8988T (cell line): ENCODE data around the gene KCNK18.
"Not testable (repeated sequence)": the region's sequence is repeated elsewhere in the genome, so short reads cannot be mapped to it uniquely, and the experiment has no call there.

Experiments used
- DNase-seq: peaks from one replicate; pipeline ENCODE4 v3.0.0; 2011

The KCNK18 gene

DNA sequence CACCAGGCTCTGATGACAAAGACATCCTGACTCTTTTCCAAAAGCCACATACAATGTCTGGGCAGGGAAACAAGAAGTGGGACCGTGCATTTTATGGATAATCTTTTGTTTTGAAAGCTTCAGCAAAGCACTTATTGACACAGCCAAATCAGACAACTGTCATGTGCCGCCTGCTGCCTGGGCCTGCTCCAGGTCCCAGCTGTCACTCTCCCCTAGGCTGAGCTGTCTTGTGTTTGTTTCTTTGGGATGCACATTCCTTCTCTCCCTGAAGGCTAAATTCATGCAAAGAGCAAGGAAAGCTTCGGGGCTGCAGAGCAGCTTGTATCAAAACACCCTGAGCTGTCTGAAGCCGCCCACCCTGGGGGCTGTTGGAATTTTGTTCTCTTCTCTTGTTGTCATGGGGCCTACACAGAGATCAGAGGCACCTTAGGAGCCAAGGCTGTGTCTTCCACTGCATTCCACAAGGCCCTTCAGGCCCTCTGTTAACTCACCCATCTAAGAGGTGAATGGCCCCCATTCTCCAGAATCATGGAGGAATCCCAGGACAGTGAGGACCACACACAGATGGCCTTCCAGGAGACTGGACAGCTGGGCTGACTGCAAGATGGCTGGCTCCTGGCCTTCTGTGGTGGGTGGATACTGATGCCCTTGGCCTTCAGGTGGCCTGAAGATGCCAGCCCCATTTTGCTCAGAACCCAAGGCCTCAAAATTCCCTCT, 25.8 kb downstream of the KCNK18 start:
- DNase-seq: no peak

DNA sequence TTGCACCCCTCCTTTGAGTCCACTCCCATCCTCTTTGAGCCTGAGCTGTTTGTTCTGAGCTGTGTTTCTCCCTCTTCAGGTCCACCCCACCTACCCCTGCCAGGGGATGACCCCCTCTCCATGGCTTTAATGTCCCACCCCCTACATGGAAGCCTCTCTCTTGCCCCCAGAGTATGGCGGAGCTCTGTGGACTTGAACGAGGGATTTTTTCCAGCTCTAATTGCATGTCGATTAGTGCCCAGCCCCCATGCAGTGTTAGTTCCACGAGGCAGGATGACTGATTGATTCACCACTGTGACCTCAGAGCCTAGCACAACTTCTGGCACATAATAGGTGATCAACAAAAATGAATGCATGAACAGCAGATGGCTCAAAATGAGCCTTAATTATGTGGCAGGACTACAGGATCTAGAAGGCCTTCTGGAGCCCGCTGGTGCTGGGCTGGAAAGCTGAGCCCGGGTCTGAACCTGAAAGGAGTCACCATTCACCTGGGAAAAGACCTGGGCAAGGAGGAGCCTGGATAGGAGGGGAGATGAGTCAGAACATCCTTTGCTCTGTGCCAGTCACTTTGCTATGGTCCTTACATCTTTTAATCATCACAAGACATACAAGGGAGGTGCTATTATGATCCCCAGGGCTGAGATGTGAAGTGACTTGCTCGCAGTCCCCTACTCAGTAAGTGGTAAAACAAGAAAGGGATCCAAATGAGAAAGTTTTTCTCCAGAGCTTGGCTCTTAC, 26.6 kb downstream of the KCNK18 start:
- DNase-seq: no peak

DNA sequence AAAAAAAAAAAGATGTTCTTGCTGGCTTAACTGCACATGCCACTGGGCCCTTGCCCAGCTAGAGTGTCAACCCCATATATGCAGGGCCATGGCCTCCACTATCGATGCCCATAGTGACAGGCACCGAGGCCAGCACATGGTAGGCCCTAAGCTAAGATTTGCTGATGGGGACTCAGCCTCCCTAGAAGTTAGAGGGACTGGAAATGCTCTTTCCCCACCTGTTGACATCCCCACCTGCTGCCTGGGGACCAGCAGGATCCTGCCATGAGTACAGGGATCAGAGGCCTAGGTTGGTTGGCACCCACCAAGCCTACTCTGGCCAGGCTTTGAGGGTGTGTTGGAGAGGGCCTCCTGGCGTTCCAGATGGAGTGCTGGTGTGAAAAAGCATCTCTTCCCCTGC, 27.6 kb downstream of the KCNK18 start:
- DNase-seq: no peak

DNA sequence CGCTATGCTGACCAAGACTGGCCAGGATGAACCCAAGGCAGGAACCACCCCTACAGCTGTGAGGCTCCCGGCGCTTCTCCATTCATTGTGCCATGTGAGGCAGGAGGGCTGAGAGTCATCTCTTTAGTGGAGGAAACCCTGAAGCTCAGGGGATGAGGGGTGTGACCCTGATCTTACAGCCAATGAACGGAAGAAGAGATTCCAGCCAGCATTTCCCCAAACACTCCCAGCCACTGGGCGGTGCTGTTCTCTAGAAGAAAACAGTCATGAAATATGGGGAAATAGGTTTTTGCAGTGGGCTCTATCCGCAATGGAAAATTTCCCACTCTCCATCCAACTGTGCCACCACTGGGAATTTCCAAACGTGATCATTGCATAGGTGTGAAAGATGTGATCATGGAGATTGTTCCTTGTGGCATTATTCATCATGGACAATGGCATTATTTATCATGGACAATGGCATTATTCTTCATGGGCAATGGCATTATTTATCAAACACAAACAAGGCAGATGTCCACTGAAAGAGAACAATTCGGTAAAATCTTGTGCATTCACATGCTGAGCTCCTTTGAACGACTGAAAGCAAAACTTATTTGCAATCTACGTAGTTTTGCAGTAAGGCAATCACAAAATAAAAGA, 29.6 kb downstream of the KCNK18 start:
- DNase-seq: peak; percentile 69

DNA sequence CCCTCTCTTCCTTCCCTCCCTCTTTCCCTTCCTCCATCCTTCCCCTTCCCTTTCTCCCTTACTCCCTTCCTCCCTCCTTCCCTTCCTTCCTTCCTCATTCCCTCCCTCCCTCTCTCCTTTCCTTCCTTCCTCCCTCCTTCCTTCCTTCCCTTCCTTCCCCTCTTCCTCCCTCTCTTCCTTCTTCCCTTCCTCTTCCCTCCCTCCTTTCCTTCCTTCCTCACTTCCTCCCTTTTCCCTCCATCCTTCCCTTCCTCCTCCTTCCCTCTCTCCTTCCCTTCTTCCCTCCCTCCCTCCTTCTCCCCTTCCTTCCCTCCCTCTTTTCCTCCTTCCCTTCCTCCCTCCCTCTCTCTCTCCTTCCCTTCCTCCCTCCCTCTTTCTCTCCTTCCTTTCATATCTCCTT, 30.9 kb downstream of the KCNK18 start:
- no peak for DNase-seq

DNA sequence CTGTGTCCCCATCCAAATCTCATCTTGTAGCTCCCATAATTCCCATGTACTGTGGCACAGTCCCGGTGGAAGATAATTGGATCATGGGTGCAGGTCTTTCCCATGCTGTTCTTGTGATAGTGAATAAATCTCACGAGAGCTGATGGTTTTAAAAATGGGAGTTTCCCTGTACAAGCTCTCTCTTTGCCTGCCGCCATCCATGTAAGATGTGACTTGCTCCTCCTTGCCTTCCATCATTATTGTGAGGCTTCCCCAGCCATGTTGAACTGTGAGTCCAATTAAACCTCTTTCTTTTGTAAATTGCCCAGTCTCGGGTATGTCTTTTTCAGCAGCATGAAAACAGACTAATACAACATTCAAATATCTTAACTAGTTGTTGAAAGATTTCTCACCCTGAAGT, 32.8 kb downstream of the KCNK18 start:
- DNase-seq: not testable (repeated sequence)

DNA sequence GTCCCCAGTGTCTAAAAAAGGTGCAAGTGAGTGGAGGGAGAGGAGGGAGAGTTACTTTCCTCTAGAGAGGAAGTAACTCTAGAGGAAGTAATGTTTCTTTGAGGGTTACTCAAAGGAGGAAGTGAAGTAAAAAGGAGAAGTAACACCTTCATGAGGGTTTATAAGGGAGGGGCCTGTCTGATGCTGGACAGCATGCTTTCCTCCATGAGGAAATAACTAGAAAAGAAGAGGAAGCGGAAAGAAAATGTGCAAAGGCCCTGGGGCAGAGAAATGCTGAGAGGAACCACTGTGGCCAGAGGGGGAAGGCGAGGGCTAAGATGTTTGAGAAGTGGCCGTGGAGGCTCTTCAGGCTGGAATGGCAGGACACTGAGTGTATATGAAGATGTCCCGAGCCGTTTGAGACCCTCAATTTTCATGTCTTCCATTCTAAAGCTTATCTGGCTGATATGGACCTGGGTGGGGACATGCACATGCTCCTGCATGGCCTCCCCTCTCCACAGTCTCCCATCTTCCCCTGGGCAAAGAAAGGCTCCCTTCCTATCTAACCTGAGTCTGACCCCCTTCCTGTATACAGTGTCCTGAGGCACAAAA, 40.2 kb downstream of the KCNK18 start:
- DNase-seq: no peak

DNA sequence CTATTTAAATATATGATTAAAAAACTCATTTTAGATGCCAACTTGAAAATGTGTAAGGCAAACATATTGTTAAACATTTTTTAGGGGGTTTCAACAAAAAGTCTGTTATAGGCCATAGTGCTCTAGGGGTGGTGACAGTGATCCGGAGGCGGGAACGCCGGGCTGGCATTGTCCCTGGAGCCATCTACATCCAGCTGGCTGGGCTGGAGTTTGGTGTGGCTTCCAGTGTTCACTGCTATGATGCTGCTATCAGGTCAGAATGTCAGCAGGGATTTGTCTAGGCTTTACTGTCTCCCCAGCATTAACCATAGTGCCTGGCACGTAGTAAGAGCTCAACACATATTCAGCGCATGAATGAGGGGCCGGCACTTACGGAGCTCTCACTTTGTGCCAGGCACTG, 41.8 kb downstream of the KCNK18 start:
- no peak for DNase-seq

DNA sequence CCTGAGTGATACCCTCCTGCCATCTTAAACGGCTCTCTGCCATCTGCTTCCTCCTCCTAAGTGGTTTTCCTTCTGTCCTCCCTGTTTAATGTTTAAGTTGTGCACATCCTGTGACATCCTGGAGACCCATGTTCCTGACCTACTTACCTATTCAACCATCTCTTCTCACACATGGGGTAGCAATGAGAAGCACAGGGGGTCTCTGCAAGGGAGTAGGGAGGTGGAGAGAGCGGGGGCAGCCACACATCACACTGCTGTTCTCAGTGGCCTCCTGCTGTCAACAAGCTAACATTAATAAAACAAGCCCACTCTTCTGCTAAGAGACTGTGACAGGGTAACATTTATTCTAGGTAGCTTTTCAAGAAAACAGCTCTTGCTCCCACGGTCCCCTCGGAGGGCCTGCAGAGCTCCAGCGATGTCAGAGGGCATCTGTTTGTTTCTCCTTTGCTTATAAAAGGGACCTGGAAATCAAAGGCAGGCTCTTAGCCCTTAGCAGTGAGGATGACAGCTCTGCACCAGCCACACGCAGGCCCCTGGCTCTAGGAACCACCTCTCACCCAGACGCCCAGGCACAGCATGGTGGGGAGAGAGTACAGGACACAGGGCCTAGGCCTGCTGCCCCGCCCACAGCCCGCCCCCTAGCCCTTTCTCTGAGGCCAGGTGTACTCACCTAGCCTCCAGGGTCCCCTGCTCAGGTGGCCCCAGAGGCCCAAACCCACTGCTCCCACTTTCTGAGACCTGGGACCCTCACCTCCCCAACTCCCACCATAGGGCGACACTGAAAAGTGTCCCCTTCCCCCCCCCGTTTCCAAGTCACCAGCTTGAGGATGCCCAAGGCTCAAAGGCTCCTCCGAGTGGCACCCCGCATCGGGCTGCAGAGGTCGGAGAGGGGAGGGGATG, 42.7 kb downstream of the KCNK18 start:
- DNase-seq: no peak

DNA sequence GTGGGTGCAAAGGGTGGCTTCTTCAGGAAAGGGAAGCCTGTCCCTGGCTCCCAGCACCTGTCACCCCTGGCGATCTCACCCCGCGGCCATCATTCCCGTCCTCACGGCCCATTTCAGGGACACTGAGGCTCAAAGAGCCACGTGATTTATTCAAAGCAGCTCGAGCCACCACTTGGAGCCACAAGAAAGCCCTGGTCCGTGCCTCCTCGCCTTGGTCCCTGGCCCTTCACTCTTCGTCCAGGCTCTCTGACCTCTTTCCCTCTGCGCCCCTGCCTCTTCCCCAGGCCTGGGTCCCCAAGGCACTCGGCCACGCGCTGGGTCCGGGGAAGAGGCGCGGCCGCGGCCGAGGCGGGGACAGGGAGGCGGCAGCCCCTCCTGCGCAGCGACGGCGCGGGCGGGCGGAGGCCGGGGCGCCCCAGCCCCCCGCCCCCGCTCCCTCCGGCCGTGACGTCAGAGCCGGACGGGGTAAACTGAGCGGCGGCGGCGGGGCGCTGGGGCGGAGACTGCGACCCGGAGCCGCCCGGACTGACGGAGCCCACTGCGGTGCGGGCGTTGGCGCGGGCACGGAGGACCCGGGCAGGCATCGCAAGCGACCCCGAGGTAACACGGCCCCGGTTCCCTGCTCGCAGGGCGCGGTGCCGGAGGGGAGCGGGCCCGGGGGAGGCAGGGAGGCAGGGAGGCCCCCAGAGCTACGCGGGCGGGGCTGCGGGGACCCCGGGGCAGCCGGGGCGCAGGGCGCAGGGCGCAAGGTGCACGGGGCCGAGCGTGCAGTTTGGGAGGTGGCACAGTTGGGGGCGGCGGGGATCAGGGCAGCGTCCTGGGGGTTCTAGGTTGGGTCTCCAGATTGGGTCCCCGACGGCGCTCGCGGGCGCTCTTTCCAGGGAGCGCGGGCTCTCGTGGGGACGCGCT, 43.6 kb downstream of the KCNK18 start, which contains the start of gene SLC18A2:
SLC18A2 (plus strand) TSS at position 494 of the 909 bp plus-strand sequence. CDS start 580 bp downstream, outside the sequence.
- DNase-seq: no peak

DNA sequence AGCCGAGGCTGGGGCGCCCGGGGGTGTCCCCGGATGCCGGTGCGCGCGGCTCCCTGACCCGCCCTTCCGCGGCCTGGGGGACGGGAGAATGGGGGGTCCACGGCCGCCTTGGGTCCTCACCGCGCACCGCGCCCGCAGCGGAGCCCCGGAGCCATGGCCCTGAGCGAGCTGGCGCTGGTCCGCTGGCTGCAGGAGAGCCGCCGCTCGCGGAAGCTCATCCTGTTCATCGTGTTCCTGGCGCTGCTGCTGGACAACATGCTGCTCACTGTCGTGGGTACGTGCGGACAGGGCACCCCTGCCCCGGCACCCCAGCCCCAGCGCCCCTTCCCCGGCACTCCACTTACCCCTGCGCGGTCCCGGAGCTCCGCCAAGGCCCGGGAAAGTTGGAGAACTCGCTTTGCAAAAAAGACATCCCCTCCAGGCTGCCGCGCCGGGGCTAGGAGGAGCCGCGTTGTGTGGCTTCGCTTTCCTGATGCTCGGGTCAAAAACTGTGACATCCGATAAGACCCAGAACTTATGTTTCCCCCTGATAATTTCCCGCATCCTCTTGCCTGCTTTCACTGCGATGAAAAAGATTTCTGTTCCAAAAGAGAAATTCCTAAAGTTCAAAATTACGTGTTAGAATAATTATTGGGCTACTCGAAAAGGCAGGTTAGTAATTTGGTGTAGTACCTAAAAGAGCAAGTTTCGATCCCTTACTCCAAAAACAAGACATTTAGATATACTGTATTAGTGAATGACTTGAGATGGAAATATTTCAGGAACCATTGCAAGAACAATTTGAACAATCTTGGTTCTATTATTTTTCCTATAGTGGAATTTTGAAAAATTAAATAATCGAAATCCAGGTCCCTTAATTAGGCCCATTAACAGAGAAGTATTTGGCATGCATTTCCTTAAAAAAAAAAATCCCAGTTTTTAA, 44.5 kb downstream of the KCNK18 start:
- no peak for DNase-seq

DNA sequence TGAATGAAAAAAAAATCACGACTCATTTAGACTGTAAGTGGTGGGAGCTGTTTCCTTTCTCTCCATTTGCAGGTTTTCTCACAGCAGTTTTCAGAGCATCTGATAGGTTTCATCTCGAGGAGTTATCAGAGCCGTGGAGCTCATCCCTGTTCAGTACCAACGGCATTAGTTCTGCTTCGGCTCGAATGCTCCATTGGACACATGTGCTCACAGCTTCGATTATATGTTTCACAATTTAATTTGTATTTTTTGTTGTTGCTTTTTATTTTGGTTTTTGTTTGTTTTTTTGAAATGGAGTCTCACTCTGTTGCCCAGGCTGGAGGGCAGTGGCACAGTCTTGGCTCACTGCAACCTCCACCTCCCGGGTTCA, 45.2 kb downstream of the KCNK18 start:
- no peak for DNase-seq

DNA sequence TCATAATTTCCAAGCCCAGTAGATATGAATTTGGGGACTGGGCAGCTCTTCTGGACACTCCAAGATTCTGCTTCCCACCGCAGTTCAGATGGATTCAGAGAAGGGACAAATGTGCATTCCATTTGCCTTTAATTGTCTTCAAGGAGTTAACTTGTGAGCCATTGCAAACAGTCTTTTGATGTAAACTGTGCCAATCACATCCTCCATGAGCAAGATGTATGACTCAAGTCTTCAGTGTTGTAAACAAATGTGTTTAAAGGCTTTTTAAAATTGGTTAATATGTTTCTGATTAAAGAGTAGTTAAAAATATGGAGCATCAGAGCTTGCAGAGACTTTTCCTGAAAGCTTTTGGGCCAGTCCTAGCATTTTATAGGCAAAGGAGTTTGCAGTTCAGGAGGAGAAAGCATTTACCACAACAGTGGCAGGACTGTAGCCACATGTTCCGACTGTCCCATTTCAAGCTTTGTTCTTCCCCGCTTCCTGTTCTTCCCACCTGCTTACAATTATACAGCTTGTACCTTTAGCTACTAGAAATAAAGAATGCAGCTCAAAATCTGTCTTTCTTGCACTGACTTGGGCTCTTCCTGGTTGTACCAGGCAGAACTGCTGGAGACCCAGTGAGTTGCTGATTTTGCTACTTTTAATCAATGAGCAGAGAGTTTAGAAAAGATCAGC, 49.8 kb downstream of the KCNK18 start:
- DNase-seq: no peak

DNA sequence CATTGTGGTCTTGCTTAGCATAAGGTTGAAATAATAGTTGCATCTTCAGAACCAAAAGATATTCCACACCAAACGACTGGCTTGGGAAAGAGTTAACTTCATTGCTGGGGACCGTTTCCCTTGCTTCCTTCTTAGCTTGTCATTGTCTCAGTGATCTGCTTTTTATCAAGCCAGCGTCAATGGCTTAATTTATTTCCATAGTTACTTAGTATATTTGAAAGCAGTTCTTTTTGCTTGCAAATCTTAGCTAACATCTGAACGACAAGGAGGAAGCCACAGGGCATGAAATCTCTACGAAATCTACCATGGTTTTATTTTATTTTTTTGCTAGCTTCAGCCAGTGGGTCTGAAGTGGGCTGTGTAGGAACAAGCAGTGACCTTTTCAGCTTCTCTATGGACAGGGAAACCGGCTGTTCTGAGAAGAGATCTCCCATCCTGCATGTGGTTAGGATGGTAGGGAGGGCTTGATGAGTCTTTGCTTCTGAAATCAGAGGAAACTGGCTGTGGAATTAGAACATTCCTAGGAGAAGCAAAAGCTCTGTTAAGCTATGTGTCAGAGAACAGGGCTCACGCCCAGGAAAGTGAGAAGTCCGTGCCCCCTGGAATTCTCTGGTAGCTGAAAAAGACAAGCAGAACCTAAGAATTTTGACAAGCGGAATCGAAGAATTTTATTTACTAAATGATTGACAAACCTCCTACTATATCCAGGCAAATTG, 51.6 kb downstream of the KCNK18 start:
- DNase-seq: no peak

DNA sequence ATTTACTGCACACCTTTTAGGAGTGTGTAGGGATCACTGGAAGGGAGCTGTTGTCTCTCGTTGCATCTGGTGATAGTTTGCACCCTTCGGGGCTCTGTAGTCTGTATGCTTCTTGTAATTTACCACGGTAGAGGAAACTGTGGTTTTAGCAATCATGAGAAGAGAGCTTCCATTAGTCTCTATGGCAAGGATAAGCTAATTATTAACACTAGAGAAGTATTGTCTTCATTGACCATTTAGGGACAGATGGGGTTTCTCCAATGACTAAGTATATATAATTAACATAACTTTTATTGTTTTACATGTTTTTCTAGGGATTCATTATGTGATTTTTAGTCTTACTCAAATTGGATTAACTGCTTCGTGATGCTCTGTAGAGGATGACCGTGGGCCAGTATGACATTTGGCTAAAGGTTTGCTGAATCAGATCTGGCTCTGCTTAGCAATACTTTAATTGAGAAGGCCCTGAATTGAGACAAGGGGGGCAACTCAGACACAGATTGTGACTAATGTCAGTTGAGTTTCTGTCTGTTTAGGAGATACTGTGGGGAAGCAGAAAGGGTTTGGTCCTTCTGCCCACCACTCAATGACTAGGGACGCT, 52.3 kb downstream of the KCNK18 start:
- no peak for DNase-seq

DNA sequence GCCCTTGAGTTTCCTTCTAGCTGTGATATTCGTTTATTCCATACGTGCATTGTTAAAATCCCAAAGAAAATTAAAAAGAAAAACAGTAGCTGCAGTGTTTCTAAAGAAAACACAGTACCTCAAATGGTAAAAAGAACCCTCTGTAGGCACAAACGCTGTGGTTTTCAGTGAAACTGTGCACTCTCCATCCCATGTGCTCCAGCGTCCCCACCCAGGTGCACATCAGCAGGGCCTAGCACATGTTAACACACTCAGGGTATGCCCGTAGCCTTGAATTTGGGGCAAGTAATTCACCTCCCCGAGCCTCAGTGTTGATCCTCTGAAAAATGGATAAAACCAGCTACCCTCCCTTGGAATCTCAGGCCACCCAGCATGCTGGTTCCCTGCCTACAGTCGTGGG, 53.1 kb downstream of the KCNK18 start:
- no peak for DNase-seq

DNA sequence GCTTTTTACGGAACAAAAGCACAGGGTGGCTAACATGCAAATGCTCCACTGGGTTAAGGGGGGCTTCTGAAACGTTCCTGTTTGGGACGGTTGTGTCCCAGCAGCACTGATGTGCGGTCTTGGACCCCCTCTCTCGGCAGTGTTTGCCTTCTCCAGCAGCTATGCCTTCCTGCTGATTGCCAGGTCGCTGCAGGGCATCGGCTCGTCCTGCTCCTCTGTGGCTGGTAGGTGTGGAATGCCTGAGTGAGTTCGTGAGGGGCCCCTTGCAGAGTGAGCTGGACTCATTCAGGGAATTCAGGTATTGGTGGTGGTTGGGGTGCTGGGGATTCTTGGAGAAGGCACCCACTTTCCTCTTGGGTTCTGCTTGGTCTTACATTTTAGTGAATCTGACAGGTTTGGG, 56.6 kb downstream of the KCNK18 start:
- DNase-seq: no peak

DNA sequence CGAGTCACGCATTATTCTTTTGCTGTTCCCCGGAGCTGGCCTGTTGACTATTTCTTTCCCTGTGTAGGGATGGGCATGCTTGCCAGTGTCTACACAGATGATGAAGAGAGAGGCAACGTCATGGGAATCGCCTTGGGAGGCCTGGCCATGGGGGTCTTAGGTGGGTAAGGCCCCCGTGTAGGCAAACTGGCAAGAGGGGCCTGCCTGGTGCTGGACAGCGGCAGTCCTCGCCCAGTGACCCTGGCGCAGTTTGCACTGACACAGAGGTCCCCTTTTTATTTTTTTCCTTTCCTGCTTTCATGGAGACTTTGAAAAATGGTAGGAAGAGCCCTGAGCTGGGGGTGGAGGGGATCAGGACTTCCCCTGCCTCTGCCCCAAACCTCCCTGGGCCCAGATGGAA, 57.0 kb downstream of the KCNK18 start:
- DNase-seq: no peak
